C4-2B (cell line): Measurements from ENCODE around the gene AFAP1L2.

ENCODE experiments used
- H3K27ac ChIP-seq: fragments of 450-650 bp; 2 replicates; pipeline ENCODE4 v1.5.1; 2017
- ZFX ChIP-seq: fragments of 450-650 bp; IDR thresholded peaks from 2 replicates; pipeline ENCODE4 v1.6.1; 2017
- TF ChIP-seq, protein P1 (sequence below): fragments of 450-650 bp; conservative IDR thresholded peaks from 2 replicates; pipeline ENCODE4 v1.5.1; 2017; ENCODE audit warnings: mild to moderate bottlenecking

AFAP1L2 gene

GRCh38 chr10:114370966-114371365 is 33.3 kb downstream of the AFAP1L2 start:
- TF ChIP-seq, protein P1, sequence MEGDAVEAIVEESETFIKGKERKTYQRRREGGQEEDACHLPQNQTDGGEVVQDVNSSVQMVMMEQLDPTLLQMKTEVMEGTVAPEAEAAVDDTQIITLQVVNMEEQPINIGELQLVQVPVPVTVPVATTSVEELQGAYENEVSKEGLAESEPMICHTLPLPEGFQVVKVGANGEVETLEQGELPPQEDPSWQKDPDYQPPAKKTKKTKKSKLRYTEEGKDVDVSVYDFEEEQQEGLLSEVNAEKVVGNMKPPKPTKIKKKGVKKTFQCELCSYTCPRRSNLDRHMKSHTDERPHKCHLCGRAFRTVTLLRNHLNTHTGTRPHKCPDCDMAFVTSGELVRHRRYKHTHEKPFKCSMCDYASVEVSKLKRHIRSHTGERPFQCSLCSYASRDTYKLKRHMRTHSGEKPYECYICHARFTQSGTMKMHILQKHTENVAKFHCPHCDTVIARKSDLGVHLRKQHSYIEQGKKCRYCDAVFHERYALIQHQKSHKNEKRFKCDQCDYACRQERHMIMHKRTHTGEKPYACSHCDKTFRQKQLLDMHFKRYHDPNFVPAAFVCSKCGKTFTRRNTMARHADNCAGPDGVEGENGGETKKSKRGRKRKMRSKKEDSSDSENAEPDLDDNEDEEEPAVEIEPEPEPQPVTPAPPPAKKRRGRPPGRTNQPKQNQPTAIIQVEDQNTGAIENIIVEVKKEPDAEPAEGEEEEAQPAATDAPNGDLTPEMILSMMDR: no peak
- no peak for TF ChIP-seq ZFX
- no peak overlapping the region for H3K27ac ChIP-seq

DNA sequence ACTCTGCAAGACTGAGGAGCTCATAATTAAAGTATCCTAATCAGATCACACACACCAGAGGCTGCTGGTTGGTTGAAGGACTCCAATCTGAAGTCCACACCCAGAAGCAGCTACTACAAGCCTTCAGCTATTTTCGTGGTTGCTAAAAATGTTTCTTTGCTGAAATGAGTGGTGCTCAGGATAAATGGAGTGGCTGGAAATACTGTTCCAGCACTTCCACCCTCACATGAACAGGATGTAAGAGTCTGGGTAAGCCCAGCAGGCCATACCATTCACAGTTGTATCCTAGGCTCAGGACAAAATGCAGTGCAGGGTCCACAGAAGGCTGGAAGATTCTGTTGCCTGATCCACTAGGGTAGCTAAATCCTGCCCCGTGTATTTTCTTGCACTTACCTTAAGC is 34.1 kb downstream of the AFAP1L2 start:
- H3K27ac ChIP-seq: no peak overlapping the region
- TF ChIP-seq, protein P1: no peak
- TF ChIP-seq ZFX: no peak

GRCh38 chr10:114368057-114368391 is 36.3 kb downstream of the AFAP1L2 start:
- H3K27ac ChIP-seq: no peak overlapping the region
- no peak for TF ChIP-seq ZFX
- TF ChIP-seq, protein P1: no peak

GRCh38 chr10:114367351-114368056 is 36.8 kb downstream of the AFAP1L2 start:
- TF ChIP-seq, protein P1: no peak

DNA sequence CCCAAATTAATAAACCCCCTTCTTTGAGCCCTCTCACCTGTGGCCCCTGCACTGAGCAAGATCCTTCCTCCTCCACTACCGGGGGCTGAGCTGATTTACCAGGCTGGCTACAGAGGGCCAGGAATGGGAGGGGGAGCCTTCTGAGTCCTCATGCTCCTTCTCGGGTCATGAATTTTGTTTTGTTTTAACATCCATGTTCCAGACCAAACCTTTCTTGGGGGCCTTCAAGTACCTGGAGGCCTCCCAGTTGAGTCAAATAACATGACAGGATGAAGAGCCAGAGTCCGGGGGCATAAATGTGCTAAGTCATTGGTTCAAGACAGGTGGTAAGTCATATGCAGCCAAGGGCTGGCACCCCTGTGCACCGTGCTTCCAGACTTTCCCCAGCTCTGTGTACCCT is 39.6 kb downstream of the AFAP1L2 start:
- TF ChIP-seq, protein P1: no peak
- TF ChIP-seq ZFX: no peak
- no peak overlapping the region for H3K27ac ChIP-seq

More at GRCh38 chr10:114367351-114368056, 36.8 kb downstream of the AFAP1L2 start:
- H3K27ac ChIP-seq: no peak overlapping the region

DNA sequence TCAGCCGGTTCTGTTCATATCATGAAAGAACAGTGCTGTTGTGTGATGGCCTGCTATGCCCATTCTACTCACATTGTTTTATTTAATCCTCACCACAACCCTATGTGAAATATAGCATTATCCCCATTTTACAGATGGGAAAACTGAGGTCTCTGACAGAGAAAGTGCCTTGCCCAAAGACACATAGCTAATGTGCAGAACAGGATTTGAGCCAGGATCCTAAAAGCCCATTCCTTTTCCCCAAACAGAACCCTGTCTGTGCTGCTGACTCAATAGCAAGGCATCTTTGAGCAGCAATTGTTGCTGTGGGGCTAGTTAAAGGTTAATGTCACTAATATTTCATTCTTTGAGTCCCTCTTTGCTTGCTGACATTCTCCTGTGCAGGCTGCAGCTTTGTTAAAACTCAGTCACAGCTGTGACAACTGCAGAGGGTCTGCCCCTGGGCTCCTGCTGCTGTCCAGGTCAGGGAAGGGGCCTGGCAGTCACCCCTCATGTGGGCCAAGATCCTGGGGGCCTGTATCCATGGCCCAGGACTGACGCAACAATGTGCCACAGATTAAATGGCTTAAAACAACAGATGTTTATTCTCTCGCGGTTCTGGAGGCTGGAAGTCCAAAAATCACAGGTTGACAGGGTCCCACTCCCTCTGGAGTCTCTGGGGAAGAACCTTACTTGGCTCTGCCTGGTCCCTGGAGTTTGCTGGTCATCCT is 40.4 kb downstream of the AFAP1L2 start:
- TF ChIP-seq, protein P1: no peak
- no peak overlapping the region for H3K27ac ChIP-seq

GRCh38 chr10:114362826-114363355 is 41.4 kb downstream of the AFAP1L2 start:
- H3K27ac ChIP-seq: no peak overlapping the region
- TF ChIP-seq, protein P1: no peak
- TF ChIP-seq ZFX: no peak
